ENCODE measurements around the gene ARSA. TPM values are rescaled to one million over a fixed set of nuclear protein-coding genes. Genes with fewer than 3 reads are reported as not detected.

Gene ARSA
- total and polyA plus RNA-seq, 2 of the 13 experiments (the other 11 are each of a cell fraction or from before 2014, with no cell fraction given): 9.0 to 11.5 TPM

DNA sequence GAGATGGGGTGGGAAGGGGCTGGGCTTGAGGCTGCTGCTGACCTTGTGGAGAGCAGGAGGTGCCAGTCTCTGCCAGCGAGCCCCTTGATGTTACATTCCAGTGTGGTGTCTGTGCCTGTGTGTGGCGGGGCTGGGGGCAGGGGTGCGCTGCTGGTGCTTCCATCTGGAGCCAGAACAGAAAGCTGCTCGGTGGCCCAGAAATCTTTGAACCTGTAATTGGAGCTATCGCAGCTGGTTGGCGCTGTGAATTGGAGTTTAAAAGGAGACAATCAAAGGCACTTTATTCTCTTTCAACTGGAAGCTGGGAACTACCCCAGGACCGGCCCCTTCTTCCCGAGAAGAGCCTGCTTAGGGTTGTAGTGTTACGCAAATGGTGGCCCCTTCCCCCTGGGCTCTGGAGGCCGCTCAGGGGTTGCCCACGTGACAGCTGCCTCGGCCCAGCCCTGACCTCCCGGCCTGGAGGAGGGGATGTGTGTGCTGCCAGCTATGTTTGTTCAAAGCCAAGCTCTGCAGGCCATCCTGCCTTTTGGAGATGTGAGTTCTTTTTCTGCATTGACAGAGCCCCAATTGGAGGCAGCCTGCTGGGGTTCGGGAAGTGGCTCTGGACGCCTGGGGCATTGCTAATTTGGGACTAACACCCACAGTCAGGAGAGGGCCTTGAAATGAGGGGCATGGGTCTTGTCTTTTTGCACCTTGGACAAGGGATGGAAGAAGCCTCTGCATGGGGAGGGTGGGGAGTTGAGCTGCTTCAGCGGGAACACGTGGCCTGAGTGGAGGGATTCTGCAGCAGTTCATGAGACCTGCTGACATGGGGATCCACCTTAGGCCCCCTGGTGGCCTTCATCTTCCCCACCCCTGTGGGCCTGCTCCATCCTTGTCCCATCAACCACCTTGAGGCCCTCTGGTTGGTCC lies 14.0 kb upstream of the ARSA start (continued):
- TF ChIP-seq, protein P1, sequence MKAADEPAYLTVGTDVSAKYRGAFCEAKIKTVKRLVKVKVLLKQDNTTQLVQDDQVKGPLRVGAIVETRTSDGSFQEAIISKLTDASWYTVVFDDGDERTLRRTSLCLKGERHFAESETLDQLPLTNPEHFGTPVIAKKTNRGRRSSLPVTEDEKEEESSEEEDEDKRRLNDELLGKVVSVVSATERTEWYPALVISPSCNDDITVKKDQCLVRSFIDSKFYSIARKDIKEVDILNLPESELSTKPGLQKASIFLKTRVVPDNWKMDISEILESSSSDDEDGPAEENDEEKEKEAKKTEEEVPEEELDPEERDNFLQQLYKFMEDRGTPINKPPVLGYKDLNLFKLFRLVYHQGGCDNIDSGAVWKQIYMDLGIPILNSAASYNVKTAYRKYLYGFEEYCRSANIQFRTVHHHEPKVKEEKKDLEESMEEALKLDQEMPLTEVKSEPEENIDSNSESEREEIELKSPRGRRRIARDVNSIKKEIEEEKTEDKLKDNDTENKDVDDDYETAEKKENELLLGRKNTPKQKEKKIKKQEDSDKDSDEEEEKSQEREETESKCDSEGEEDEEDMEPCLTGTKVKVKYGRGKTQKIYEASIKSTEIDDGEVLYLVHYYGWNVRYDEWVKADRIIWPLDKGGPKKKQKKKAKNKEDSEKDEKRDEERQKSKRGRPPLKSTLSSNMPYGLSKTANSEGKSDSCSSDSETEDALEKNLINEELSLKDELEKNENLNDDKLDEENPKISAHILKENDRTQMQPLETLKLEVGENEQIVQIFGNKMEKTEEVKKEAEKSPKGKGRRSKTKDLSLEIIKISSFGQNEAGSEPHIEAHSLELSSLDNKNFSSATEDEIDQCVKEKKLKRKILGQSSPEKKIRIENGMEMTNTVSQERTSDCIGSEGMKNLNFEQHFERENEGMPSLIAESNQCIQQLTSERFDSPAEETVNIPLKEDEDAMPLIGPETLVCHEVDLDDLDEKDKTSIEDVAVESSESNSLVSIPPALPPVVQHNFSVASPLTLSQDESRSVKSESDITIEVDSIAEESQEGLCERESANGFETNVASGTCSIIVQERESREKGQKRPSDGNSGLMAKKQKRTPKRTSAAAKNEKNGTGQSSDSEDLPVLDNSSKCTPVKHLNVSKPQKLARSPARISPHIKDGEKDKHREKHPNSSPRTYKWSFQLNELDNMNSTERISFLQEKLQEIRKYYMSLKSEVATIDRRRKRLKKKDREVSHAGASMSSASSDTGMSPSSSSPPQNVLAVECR (CRISPR knock-in tag; IDR thresholded peaks at IDR 0.05; ENCODE audit: borderline replicate concordance): peak; percentile 60; the same call in 1 of the 2 replicates
- TF ChIP-seq ZNF317 (CRISPR knock-in tag; IDR thresholded peaks at IDR 0.05) (0 out of 2 replicates have a peak, but pooled peaks have one; percentile 15), RFXANK (CRISPR knock-in tag; IDR thresholded peaks at IDR 0.05) (no peak), DMAP1 (CRISPR knock-in tag; IDR thresholded peaks at IDR 0.05) (peak; percentile 71; the same call in 1 of the 2 replicates), JUN (CRISPR knock-in tag; IDR thresholded peaks at IDR 0.05) (no peak; the same call in 1 of the 2 replicates), TBL1XR1 (IDR thresholded peaks at IDR 0.05; ENCODE audit: borderline replicate concordance, low read length, partially characterized antibody) (no peak)
- TF ChIP-seq, protein P2, sequence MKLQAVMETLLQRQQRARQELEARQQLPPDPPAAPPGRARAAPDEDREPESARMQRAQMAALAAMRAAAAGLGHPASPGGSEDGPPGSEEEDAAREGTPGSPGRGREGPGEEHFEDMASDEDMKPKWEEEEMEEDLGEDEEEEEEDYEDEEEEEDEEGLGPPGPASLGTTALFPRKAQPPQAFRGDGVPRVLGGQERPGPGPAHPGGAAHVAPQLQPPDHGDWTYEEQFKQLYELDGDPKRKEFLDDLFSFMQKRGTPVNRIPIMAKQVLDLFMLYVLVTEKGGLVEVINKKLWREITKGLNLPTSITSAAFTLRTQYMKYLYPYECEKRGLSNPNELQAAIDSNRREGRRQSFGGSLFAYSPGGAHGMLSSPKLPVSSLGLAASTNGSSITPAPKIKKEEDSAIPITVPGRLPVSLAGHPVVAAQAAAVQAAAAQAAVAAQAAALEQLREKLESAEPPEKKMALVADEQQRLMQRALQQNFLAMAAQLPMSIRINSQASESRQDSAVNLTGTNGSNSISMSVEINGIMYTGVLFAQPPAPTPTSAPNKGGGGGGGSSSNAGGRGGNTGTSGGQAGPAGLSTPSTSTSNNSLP (IDR thresholded peaks at IDR 0.05; ENCODE audit: low read depth, low read length): peak; percentile 25; the same call in 1 of the 2 replicates
- TF ChIP-seq, protein P3, sequence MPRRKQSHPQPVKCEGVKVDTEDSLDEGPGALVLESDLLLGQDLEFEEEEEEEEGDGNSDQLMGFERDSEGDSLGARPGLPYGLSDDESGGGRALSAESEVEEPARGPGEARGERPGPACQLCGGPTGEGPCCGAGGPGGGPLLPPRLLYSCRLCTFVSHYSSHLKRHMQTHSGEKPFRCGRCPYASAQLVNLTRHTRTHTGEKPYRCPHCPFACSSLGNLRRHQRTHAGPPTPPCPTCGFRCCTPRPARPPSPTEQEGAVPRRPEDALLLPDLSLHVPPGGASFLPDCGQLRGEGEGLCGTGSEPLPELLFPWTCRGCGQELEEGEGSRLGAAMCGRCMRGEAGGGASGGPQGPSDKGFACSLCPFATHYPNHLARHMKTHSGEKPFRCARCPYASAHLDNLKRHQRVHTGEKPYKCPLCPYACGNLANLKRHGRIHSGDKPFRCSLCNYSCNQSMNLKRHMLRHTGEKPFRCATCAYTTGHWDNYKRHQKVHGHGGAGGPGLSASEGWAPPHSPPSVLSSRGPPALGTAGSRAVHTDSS (CRISPR knock-in tag; conservative IDR thresholded peaks at IDR 0.05): 0 out of 2 replicates have a peak, but pooled peaks have one; percentile 4
- TF ChIP-seq, protein P4, sequence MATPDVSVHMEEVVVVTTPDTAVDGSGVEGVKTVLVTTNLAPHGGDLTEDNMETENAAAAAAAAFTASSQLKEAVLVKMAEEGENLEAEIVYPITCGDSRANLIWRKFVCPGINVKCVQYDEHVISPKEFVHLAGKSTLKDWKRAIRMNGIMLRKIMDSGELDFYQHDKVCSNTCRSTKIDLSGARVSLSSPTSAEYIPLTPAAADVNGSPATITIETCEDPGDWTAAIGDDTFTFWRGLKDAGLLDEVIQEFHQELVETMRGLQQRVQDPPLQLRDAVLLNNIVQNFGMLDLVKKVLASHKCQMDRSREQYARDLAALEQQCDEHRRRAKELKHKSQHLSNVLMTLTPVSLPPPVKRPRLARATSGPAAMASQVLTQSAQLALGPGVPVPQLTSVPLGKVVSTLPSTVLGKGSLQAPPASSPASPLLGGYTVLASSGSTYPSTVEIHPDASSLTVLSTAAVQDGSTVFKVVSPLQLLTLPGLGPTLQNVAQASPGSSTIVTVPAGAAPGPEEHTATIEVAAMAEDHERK (CRISPR knock-in tag; IDR thresholded peaks at IDR 0.05; ENCODE audit: low read depth): no peak
- TF ChIP-seq, protein P5, sequence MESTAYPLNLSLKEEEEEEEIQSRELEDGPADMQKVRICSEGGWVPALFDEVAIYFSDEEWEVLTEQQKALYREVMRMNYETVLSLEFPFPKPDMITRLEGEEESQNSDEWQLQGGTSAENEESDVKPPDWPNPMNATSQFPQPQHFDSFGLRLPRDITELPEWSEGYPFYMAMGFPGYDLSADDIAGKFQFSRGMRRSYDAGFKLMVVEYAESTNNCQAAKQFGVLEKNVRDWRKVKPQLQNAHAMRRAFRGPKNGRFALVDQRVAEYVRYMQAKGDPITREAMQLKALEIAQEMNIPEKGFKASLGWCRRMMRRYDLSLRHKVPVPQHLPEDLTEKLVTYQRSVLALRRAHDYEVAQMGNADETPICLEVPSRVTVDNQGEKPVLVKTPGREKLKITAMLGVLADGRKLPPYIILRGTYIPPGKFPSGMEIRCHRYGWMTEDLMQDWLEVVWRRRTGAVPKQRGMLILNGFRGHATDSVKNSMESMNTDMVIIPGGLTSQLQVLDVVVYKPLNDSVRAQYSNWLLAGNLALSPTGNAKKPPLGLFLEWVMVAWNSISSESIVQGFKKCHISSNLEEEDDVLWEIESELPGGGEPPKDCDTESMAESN (CRISPR knock-in tag; conservative IDR thresholded peaks at IDR 0.05): peak; percentile 31; the same call in 1 of the 2 replicates

Measured in HepG2 (cell line).